CD4-positive, CD25-positive, alpha-beta regulatory T cell (primary cell): ENCODE results near the gene CSTA. TPM values are rescaled to one million over a fixed set of nuclear protein-coding genes. Genes with fewer than 3 reads are reported as not detected.

ENCODE experiments used
- ATAC-seq, 2 donors: fragments of 150-1000 bp; cut with Tn5 transposase; one replicate each; pipeline ENCODE4 v1.10.0; 2021; ENCODE audit warnings: low read depth in 2 of 2, moderate number of reproducible peaks in 2 of 2, moderate library complexity in 1 of 2
- DNase-seq, 3 donors: peaks; one replicate each; pipeline versions ENCODE4 v3.0.0 to v3.0.0-alpha.2; 2012 to 2022; ENCODE audit warnings: mixed read lengths in 1 of 3
- H3K27ac ChIP-seq: one replicate; pipeline ENCODE4 v1.7.0; 2013; ENCODE audit warnings: mild to moderate bottlenecking, low read length; ENCODE audit not compliant: insufficient read depth, poor library complexity, severe bottlenecking
- H3K27me3 ChIP-seq: one replicate; pipeline ENCODE4 v1.7.0; 2013; ENCODE audit warnings: low read length; ENCODE audit not compliant: control insufficient read depth, insufficient read depth
- H3K36me3 ChIP-seq: one replicate; pipeline ENCODE4 v1.7.0; 2013; ENCODE audit warnings: mild to moderate bottlenecking, low read length, moderate library complexity; ENCODE audit not compliant: control insufficient read depth, insufficient read depth
- H3K4me1 ChIP-seq: 2 replicates; pipeline ENCODE4 v1.7.0; 2013; ENCODE audit warnings: mild to moderate bottlenecking, low read length; ENCODE audit not compliant: insufficient read depth, control insufficient read depth, poor library complexity, severe bottlenecking
- H3K4me3 ChIP-seq: one replicate; pipeline ENCODE4 v1.7.0; 2013; ENCODE audit warnings: low read depth, mild to moderate bottlenecking, low read length, moderate library complexity
- H3K9me3 ChIP-seq, 2 experiments: 1 replicate in 1 of 2; 2 replicates in 1 of 2; pipeline ENCODE4 v1.7.0; 2013; ENCODE audit warnings: low read length in 2 of 2, mild to moderate bottlenecking in 1 of 2, moderate library complexity in 1 of 2; ENCODE audit not compliant: control insufficient read depth in 2 of 2
- H3K27ac Mint-ChIP-seq, 3 donors: one replicate each; pipeline ENCODE4 v1.8.0; 2020 to 2022; ENCODE audit warnings: mild to moderate bottlenecking in 3 of 3, mixed read lengths in 3 of 3, moderate library complexity in 2 of 3
- H3K27me3 Mint-ChIP-seq: one replicate; pipeline ENCODE4 v1.8.0; 2022; ENCODE audit warnings: mild to moderate bottlenecking, mixed read lengths
- H3K36me3 Mint-ChIP-seq: one replicate; pipeline ENCODE4 v1.8.0; 2020; ENCODE audit warnings: mixed read lengths
- H3K4me1 Mint-ChIP-seq, 4 donors: one replicate each; pipeline ENCODE4 v1.8.0; 2020 to 2022; ENCODE audit warnings: mixed read lengths in 4 of 4, mild to moderate bottlenecking in 1 of 4
- H3K4me3 Mint-ChIP-seq, 4 donors: one replicate each; pipeline ENCODE4 v1.8.0; 2020 to 2022; ENCODE audit warnings: mild to moderate bottlenecking in 4 of 4, mixed read lengths in 4 of 4, moderate library complexity in 3 of 4
- H3K9me3 Mint-ChIP-seq, 7 donors: one replicate each; pipeline ENCODE4 v1.8.0; 2020 to 2022; ENCODE audit warnings: mixed read lengths in 7 of 7, mild to moderate bottlenecking in 3 of 7, moderate library complexity in 2 of 7
- polyA plus RNA-seq, 4 donors: library from polyadenylated mRNA; unstranded; fragments of 300-500 nt; fragmentation: Illumina TruSeq; gene quantifications; one replicate each; pipeline ENCODE4 v1.2.3, GENCODE V29; 2021
- total RNA-seq: library from RNA; stranded (reverse); gene quantifications from one replicate; pipeline ENCODE4 v1.2.3, GENCODE V29; 2022

CSTA gene
- total and polyA plus RNA-seq, 5 donors from 2014 or later: 1.1 TPM; not detected in 4

DNA sequence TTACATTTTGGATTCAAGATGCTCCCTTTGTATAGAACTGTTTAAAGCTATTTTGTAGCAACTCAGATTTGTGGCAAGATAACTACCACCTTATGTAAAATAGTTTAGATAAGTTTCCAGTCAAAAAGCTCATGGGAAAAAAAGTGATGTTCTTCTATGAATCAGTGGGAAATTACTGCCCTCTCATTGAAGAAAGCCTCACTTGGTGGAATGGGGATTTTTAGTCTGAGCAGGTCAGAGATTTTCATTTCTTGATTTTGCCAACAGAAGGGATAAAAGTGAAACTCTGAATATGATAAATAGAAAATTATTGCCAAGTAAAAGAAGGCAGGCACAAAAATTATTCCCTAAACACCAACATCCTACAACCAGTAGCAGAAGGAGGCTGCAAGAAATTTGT is 25.8 kb upstream of the CSTA start:
- no peaks in the 10 kb centered on the region for H3K36me3 Mint-ChIP-seq
- DNase-seq (no peak), ATAC-seq (no peak)
- H3K27ac Mint-ChIP-seq: no peak overlapping the region
- no peaks in the 10 kb centered on the region for H3K4me1 Mint-ChIP-seq
- H3K36me3 ChIP-seq: no peaks in the 10 kb centered on the region
- H3K9me3 Mint-ChIP-seq: peaks cover 0 to 3% (median 0%) of the 10 kb centered on the region in 7 donors
- H3K4me1 ChIP-seq: peaks cover 7% of the 10 kb centered on the region
- H3K9me3 ChIP-seq: peaks cover 0 to 3% of the 10 kb centered on the region in 2 experiments
- H3K4me3 Mint-ChIP-seq: no peak overlapping the region
- no peak overlapping the region for H3K4me3 ChIP-seq
- no peak overlapping the region for H3K27ac ChIP-seq
- no peaks in the 10 kb centered on the region for H3K27me3 ChIP-seq
- no peaks in the 10 kb centered on the region for H3K27me3 Mint-ChIP-seq

DNA sequence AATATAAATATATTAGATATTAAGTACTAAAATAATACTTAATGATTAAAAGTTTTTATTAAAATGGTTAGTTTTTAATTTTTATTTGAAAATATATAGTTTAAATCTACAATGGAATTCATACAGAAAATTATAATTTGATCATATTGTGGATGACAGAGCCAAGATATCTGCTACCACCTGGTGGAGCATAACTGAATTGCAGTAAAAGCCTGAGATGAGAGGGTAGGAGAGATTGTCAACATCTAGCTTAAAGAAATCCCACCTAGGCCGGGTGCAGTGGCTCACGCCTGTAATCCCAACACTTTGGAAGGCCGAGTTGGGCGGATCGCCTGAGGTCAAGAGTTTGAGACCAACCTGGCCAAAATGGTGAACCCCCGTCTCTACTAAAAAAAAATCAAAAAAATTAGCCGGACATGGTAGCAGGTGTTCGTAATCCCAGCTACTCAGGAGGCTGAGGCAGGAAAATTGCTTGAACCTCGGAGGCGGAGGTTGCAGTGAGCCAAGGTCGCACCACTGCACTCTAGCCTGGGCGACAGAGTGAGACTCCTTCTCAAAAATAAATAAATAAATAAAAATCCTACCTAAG is 25.1 kb upstream of the CSTA start:
- peaks cover 7% of the 10 kb centered on the region for H3K4me1 ChIP-seq
- no peak overlapping the region for H3K27ac Mint-ChIP-seq
- no peak for ATAC-seq

DNA sequence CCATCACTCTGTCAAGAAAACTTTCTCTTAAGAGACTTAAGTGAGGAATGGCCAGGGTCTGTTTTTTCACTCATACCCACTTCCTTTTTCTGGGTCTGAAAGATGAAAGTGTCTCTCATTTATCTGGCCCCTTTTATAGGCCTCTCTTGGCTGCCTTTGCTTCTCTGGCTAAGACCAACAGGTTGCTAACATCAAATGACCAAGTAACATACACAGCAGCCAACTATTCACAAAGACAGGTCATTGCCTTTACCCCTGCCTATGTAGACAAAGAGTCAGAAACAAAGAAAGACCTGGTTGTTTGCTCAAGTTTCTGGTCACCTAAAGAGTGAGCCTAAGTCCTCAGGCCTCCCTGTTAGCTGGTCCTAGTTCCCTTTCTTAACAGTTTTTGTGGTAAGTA is 24.0 kb upstream of the CSTA start:
- Mint-ChIP-seq H3K4me3 (no peak overlapping the region), H3K4me1 (peaks cover 0 to 1% (median 0%) of the 10 kb centered on the region in 4 donors), H3K27ac (no peak overlapping the region), H3K36me3 (no peaks in the 10 kb centered on the region), H3K27me3 (no peaks in the 10 kb centered on the region), H3K9me3 (peaks cover 0 to 3% (median 0%) of the 10 kb centered on the region in 7 donors)
- Histone ChIP-seq H3K36me3 (no peaks in the 10 kb centered on the region), H3K27ac (no peak overlapping the region), H3K4me3 (no peak overlapping the region), H3K27me3 (peaks cover 2% of the 10 kb centered on the region), H3K4me1 (no peaks in the 10 kb centered on the region), H3K9me3 (peaks cover 0 to 3% of the 10 kb centered on the region in 2 experiments)
- DNase-seq (no peak), ATAC-seq (no peak)

More for the DNA sequence above, 25.1 kb upstream of the CSTA start:
- Histone ChIP-seq H3K9me3 (peaks cover 0 to 3% of the 10 kb centered on the region in 2 experiments), H3K27me3 (no peaks in the 10 kb centered on the region), H3K4me3 (no peak overlapping the region), H3K27ac (no peak overlapping the region), H3K36me3 (no peaks in the 10 kb centered on the region)
- peak in 2 of 3 donors; percentile 48 to 61 for DNase-seq
- H3K4me1 Mint-ChIP-seq: no peaks in the 10 kb centered on the region
- H3K9me3 Mint-ChIP-seq: peaks cover 0 to 3% (median 0%) of the 10 kb centered on the region in 7 donors
- no peaks in the 10 kb centered on the region for H3K27me3 Mint-ChIP-seq
- no peak overlapping the region for H3K4me3 Mint-ChIP-seq
- no peaks in the 10 kb centered on the region for H3K36me3 Mint-ChIP-seq

DNA sequence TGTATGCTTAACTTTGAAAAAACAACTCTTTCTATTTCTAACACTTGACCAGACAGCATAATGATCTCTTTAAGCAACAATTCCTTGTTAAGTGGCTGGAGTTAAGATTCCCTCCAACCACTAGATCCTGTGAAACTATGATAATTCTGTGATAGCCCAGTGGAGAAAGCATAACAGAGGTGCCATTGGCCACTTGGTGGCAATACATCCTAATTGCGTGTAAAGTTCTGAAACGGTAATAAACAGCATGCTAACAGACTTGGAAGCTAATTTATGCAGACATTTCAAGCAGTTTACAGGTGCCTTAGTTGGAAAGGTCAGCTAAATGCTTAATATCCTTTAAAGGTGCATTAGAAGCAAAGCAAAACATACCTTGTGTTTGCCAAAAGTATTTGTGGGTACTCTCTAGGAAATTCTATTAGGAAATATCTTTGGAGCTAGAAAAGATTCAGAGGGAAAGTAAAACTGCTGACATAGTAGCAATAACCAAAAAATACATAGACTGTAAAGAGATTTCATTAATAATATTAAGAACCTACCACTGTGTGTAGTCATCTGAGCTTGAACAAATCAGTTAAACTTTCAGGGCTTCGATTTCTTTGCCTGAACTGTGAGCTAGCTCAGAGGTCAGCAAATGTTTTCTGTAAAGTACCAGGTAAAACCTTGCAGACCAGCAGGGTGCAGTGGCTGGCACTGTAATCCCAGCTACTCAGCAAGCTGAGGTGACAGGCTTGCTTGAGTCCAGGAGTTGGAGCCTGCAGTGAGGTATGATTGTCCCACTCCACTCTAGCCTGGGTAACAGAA is 19.0 kb upstream of the CSTA start:
- Histone ChIP-seq H3K27ac (no peak overlapping the region), H3K4me1 (no peaks in the 10 kb centered on the region), H3K27me3 (peaks cover 4% of the 10 kb centered on the region), H3K9me3 (no peaks in the 10 kb centered on the region), H3K36me3 (no peaks in the 10 kb centered on the region), H3K4me3 (no peak overlapping the region)
- DNase-seq (no peak), ATAC-seq (no peak)
- Mint-ChIP-seq H3K27me3 (no peaks in the 10 kb centered on the region), H3K27ac (peak overlapping the region in 1 of 3 donors; percentile 22), H3K4me3 (no peak overlapping the region), H3K4me1 (peaks cover 0 to 2% (median 0%) of the 10 kb centered on the region in 4 donors), H3K36me3 (no peaks in the 10 kb centered on the region), H3K9me3 (peaks cover 0 to 2% (median 0%) of the 10 kb centered on the region in 7 donors)

DNA sequence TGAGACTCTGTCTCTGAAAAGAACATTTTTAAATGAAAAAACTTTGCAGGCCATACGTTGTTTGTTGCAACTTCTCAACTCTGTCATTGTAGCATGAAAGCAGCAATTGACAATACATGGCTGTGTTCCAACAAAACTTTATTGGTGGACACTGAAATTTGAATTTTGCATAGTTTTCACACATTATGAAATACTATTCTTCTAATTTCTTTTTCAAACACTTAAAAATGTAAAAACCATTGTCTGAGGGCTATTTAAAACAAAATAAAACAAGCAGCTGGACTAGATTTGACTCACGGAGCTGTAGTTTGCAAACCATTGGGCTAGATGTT is 18.5 kb upstream of the CSTA start:
- Mint-ChIP-seq H3K27ac (no peak overlapping the region), H3K36me3 (no peaks in the 10 kb centered on the region), H3K9me3 (peaks cover 0 to 2% (median 0%) of the 10 kb centered on the region in 7 donors), H3K27me3 (no peaks in the 10 kb centered on the region), H3K4me3 (no peak overlapping the region), H3K4me1 (peaks cover 0 to 2% (median 0%) of the 10 kb centered on the region in 4 donors)
- Histone ChIP-seq H3K4me1 (no peaks in the 10 kb centered on the region), H3K4me3 (no peak overlapping the region), H3K36me3 (no peaks in the 10 kb centered on the region), H3K27ac (no peak overlapping the region), H3K9me3 (no peaks in the 10 kb centered on the region), H3K27me3 (peaks cover 4% of the 10 kb centered on the region)
- ATAC-seq (no peak), DNase-seq (no peak)

DNA sequence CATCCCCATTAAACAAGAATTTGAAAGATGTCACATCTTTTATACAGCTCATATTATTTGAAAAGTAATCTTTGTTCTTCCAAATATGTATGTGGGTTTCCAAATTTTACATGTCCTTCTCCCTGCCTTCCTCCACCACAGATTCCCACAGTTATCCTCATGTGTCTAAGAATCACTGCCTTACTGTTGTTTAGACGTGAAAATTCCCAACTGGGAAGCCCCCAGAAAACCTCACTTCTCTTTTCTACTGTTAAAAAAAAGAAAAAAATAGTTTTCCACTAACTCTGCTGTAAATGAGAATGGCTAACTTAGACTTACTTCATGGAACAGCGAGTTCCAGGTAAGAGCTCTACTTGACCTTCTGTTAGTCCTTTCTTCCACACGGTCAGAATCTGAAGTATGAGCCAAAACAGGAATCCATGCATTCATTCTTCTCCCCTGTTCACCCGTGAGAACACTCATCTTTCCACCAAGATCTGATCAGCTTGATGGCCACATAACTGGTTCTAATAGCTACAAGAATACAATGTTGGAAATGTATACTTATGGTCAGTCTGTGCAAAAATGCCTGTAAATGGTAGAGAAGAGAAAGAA is 17.9 kb upstream of the CSTA start:
- H3K4me3 ChIP-seq: no peak overlapping the region
- Mint-ChIP-seq H3K27me3 (no peaks in the 10 kb centered on the region), H3K9me3 (peaks cover 0 to 2% (median 0%) of the 10 kb centered on the region in 7 donors), H3K36me3 (no peaks in the 10 kb centered on the region), H3K4me3 (no peak overlapping the region), H3K27ac (no peak overlapping the region), H3K4me1 (peaks cover 0 to 2% (median 0%) of the 10 kb centered on the region in 4 donors)
- H3K36me3 ChIP-seq: no peaks in the 10 kb centered on the region
- no peak overlapping the region for H3K27ac ChIP-seq
- H3K4me1 ChIP-seq: no peaks in the 10 kb centered on the region
- no peaks in the 10 kb centered on the region for H3K9me3 ChIP-seq
- ATAC-seq: no peak
- H3K27me3 ChIP-seq: peaks cover 4% of the 10 kb centered on the region
- no peak for DNase-seq

DNA sequence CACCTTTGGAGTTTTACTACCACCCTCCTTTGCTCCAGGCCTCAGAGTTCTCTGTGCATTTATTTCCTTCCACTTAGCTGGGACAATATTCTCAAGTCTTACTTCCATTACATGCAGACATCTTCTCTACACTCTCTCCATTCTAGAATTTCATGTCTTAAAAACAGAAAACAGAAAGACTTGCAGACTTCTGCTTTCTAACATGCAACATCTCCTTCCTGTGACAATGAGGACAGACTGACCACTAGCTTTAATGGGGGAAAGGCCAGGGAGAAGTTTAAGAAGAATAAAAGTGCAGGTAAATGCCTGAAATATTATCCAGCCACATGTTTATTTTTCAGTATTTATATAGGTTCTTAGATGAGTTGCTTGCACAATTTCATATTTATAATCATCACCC is 17.1 kb upstream of the CSTA start:
- Mint-ChIP-seq H3K36me3 (no peaks in the 10 kb centered on the region), H3K27ac (no peak overlapping the region)
- DNase-seq: no peak

More for the DNA sequence above, 17.1 kb upstream of the CSTA start:
- Histone ChIP-seq H3K36me3 (no peaks in the 10 kb centered on the region), H3K27ac (no peak overlapping the region), H3K27me3 (peaks cover 4% of the 10 kb centered on the region), H3K4me3 (no peak overlapping the region), H3K9me3 (no peaks in the 10 kb centered on the region), H3K4me1 (no peaks in the 10 kb centered on the region)
- Mint-ChIP-seq H3K4me1 (peaks cover 0 to 2% (median 0%) of the 10 kb centered on the region in 4 donors), H3K27me3 (no peaks in the 10 kb centered on the region), H3K9me3 (peaks cover 0 to 2% (median 0%) of the 10 kb centered on the region in 7 donors), H3K4me3 (no peak overlapping the region)
- ATAC-seq: no peak
